Panc1 (cell line): ENCODE data around the gene SH3PXD2A.

Experiments used
- TF ChIP-seq, protein P1 (sequence below): fragments of 450-650 bp; IDR thresholded peaks from 2 replicates; pipeline ENCODE4 v1.5.1; 2017; ENCODE audit warnings: mild to moderate bottlenecking
- TF ChIP-seq, protein P2 (sequence below), 2 experiments: IDR thresholded peaks; 2 replicates each; pipeline ENCODE4 v1.6.1; 2011 to 2012; ENCODE audit warnings: low read depth in 2 of 2, control low read depth in 1 of 2, low read length in 1 of 2, mild to moderate bottlenecking in 1 of 2, moderate library complexity in 1 of 2; ENCODE audit not compliant: insufficient read depth in 1 of 2

DNA sequence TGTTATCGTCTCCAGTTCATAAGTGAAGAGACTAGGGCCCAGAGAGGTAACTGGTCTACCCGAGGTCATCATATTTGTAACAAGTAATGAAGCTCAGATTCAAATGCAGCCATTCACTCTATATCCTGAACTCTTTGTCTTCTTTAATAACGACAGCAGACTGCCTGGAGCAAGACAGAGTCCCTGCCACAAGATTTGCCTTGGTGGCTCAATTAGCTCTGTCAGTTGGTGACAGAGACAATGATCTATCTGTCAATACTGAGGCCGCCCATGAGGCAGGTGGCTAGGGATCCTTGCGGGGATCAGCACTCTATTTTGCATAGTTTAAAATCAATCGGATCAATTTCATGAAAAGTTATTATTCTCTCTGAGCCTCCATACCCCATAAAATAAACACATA, 43.9 kb downstream of the SH3PXD2A start:
- TF ChIP-seq, protein P1, sequence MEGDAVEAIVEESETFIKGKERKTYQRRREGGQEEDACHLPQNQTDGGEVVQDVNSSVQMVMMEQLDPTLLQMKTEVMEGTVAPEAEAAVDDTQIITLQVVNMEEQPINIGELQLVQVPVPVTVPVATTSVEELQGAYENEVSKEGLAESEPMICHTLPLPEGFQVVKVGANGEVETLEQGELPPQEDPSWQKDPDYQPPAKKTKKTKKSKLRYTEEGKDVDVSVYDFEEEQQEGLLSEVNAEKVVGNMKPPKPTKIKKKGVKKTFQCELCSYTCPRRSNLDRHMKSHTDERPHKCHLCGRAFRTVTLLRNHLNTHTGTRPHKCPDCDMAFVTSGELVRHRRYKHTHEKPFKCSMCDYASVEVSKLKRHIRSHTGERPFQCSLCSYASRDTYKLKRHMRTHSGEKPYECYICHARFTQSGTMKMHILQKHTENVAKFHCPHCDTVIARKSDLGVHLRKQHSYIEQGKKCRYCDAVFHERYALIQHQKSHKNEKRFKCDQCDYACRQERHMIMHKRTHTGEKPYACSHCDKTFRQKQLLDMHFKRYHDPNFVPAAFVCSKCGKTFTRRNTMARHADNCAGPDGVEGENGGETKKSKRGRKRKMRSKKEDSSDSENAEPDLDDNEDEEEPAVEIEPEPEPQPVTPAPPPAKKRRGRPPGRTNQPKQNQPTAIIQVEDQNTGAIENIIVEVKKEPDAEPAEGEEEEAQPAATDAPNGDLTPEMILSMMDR: no peak
- TF ChIP-seq, protein P2, sequence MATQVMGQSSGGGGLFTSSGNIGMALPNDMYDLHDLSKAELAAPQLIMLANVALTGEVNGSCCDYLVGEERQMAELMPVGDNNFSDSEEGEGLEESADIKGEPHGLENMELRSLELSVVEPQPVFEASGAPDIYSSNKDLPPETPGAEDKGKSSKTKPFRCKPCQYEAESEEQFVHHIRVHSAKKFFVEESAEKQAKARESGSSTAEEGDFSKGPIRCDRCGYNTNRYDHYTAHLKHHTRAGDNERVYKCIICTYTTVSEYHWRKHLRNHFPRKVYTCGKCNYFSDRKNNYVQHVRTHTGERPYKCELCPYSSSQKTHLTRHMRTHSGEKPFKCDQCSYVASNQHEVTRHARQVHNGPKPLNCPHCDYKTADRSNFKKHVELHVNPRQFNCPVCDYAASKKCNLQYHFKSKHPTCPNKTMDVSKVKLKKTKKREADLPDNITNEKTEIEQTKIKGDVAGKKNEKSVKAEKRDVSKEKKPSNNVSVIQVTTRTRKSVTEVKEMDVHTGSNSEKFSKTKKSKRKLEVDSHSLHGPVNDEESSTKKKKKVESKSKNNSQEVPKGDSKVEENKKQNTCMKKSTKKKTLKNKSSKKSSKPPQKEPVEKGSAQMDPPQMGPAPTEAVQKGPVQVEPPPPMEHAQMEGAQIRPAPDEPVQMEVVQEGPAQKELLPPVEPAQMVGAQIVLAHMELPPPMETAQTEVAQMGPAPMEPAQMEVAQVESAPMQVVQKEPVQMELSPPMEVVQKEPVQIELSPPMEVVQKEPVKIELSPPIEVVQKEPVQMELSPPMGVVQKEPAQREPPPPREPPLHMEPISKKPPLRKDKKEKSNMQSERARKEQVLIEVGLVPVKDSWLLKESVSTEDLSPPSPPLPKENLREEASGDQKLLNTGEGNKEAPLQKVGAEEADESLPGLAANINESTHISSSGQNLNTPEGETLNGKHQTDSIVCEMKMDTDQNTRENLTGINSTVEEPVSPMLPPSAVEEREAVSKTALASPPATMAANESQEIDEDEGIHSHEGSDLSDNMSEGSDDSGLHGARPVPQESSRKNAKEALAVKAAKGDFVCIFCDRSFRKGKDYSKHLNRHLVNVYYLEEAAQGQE (IDR thresholded peaks at IDR 0.05; ENCODE audit: insufficient read depth in 1 of 2, low read depth in 2 of 2, low read length in 1 of 2): no peak
